Measurements from ENCODE around the gene MARCO. TPM values are rescaled to one million over a fixed set of nuclear protein-coding genes. Genes with fewer than 3 reads are reported as not detected.

MARCO gene
- total RNA-seq, 1 experiment from 2014 or later, result not detected

- Histone ChIP-seq H3K79me1 (ENCODE audit: insufficient read depth, low read depth, low read length, poor library complexity, severe bottlenecking) (no peaks in the 10 kb centered on the region), H2AFZ (ENCODE audit: low read length) (no peak overlapping the region), H3K23me2 (ENCODE audit: insufficient read length, low read depth, low read length, poor library complexity, severe bottlenecking) (no peaks in the 10 kb centered on the region), H2BK120ac (ENCODE audit: low read depth, low read length, poor library complexity, severe bottlenecking) (no peak overlapping the region), H2BK5ac (ENCODE audit: insufficient read length, low read length) (no peak overlapping the region), H2BK15ac (ENCODE audit: low read depth, low read length) (no peak overlapping the region), H3K56ac (ENCODE audit: insufficient read length, low read depth, low read length) (no peak overlapping the region), H2AK5ac (ENCODE audit: insufficient read length, low read length) (no peak overlapping the region), H4K20me1 (ENCODE audit: control insufficient read depth, insufficient read depth, insufficient read length) (no peaks in the 10 kb centered on the region), H3K4ac (ENCODE audit: low read depth, low read length) (no peak overlapping the region), H3K4me2 (ENCODE audit: insufficient read depth, insufficient read length, low read length) (no peak overlapping the region), H3T11ph (ENCODE audit: low read length) (no peak overlapping the region), H3K27ac (ENCODE audit: insufficient read length, low read depth, low read length) (no peak overlapping the region), H4K5ac (ENCODE audit: insufficient read length, low read depth, low read length) (no peak overlapping the region), H4K91ac (ENCODE audit: insufficient read length, low read depth, low read length) (no peak overlapping the region), H2BK12ac (ENCODE audit: insufficient read length, low read depth, low read length) (no peak overlapping the region), H3K79me2 (ENCODE audit: insufficient read depth, low read length) (no peaks in the 10 kb centered on the region), H3K23ac (ENCODE audit: insufficient read length, low read depth, low read length) (no peak overlapping the region), H3K14ac (ENCODE audit: insufficient read depth, low read length) (no peak overlapping the region), H3K27me3 (ENCODE audit: insufficient read depth, low read length) (no peaks in the 10 kb centered on the region), H3K4me1 (ENCODE audit: insufficient read depth, low read length) (no peaks in the 10 kb centered on the region), H3K9ac (ENCODE audit: extremely low read depth, insufficient read length, low read length) (no peak overlapping the region), H4K8ac (replicated peaks; ENCODE audit: insufficient read length, low read depth, low read length) (no peak overlapping the region), H3K9me3 (ENCODE audit: control insufficient read depth, low read depth, low read length) (no peaks in the 10 kb centered on the region), H3K18ac (ENCODE audit: insufficient read length, low read depth, low read length) (no peak overlapping the region), H2BK20ac (ENCODE audit: low read depth, low read length, poor library complexity, severe bottlenecking) (no peak overlapping the region)
- DNase-seq, result no peak
- Mint-ChIP-seq H3K4me1 (peaks cover 15% of the 10 kb centered on the region in 2 experiments), H3K36me3 (ENCODE audit: insufficient read depth in 1 of 3, low read depth in 3 of 3) (no peaks in the 10 kb centered on the region), H3K9me3 (peaks cover 0 to 2% of the 10 kb centered on the region in 2 experiments; a peak in 1 of 5 replicates), H3K27ac (no peak overlapping the region), H3K4me3 (no peak overlapping the region), H3K27me3 (ENCODE audit: low read depth) (peaks cover 54% of the 10 kb centered on the region)
- no peak for TF ChIP-seq CTCF (conservative IDR thresholded peaks at IDR 0.05)
- WGBS (ENCODE audit: extremely low coverage, insufficient read length, low lambda C conversion rate), result no CpG with 5 or more reads among the region's 10 CpGs
Observed at GRCh38 chr2:118970396-118971135, 28.6 kb downstream of the MARCO start.
